HEK293 (cell line): Measurements from ENCODE around the gene MCM6.

Source experiments
- REST ChIP-seq: fragments of 450-650 bp; formaldehyde crosslinking; IDR thresholded peaks from 2 replicates; pipeline ENCODE4 v1.5.1; 2016; ENCODE audit warnings: missing biosample characterization, missing genetic modification characterization
- ZBTB1 ChIP-seq: fragments of 450-650 bp; formaldehyde crosslinking; IDR thresholded peaks from 2 replicates; pipeline ENCODE4 v1.5.1; 2016; ENCODE audit warnings: missing biosample characterization, missing genetic modification characterization
- ZBTB21 ChIP-seq: fragments of 450-650 bp; formaldehyde crosslinking; IDR thresholded peaks from 2 replicates; pipeline ENCODE4 v1.5.1; 2017; ENCODE audit warnings: missing biosample characterization, missing genetic modification characterization
- ZNF112 ChIP-seq: fragments of 450-650 bp; formaldehyde crosslinking; IDR thresholded peaks from 2 replicates; pipeline ENCODE4 v1.5.0; 2017; ENCODE audit warnings: missing biosample characterization, missing genetic modification characterization
- ZNF24 ChIP-seq: fragments of 450-650 bp; formaldehyde crosslinking; IDR thresholded peaks from 2 replicates; pipeline ENCODE4 v1.5.1; 2016; ENCODE audit warnings: missing biosample characterization, missing genetic modification characterization
- TF ChIP-seq, protein P1 (sequence below): fragments of 450-650 bp; formaldehyde crosslinking; IDR thresholded peaks from 2 replicates; pipeline ENCODE4 v1.5.1; 2016; ENCODE audit warnings: missing biosample characterization, missing genetic modification characterization
- TF ChIP-seq, protein P2 (sequence below): fragments of 450-650 bp; formaldehyde crosslinking; IDR thresholded peaks from 2 replicates; pipeline ENCODE4 v1.5.1; 2016; ENCODE audit warnings: missing biosample characterization, missing genetic modification characterization, low read depth
- TF ChIP-seq, protein P3 (sequence below): fragments of 450-650 bp; formaldehyde crosslinking; IDR thresholded peaks from 2 replicates; pipeline ENCODE4 v1.5.1; 2016; ENCODE audit warnings: missing biosample characterization, missing genetic modification characterization, low read depth

- TF ChIP-seq ZBTB21 (tag by site-specific recombination) (no peak), ZNF24 (no peak), REST (tag by site-specific recombination) (no peak), ZBTB1 (no peak), ZNF112 (tag by site-specific recombination) (no peak)
- TF ChIP-seq, protein P1, sequence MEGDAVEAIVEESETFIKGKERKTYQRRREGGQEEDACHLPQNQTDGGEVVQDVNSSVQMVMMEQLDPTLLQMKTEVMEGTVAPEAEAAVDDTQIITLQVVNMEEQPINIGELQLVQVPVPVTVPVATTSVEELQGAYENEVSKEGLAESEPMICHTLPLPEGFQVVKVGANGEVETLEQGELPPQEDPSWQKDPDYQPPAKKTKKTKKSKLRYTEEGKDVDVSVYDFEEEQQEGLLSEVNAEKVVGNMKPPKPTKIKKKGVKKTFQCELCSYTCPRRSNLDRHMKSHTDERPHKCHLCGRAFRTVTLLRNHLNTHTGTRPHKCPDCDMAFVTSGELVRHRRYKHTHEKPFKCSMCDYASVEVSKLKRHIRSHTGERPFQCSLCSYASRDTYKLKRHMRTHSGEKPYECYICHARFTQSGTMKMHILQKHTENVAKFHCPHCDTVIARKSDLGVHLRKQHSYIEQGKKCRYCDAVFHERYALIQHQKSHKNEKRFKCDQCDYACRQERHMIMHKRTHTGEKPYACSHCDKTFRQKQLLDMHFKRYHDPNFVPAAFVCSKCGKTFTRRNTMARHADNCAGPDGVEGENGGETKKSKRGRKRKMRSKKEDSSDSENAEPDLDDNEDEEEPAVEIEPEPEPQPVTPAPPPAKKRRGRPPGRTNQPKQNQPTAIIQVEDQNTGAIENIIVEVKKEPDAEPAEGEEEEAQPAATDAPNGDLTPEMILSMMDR (tag by site-specific recombination), result no peak
- TF ChIP-seq, protein P2, sequence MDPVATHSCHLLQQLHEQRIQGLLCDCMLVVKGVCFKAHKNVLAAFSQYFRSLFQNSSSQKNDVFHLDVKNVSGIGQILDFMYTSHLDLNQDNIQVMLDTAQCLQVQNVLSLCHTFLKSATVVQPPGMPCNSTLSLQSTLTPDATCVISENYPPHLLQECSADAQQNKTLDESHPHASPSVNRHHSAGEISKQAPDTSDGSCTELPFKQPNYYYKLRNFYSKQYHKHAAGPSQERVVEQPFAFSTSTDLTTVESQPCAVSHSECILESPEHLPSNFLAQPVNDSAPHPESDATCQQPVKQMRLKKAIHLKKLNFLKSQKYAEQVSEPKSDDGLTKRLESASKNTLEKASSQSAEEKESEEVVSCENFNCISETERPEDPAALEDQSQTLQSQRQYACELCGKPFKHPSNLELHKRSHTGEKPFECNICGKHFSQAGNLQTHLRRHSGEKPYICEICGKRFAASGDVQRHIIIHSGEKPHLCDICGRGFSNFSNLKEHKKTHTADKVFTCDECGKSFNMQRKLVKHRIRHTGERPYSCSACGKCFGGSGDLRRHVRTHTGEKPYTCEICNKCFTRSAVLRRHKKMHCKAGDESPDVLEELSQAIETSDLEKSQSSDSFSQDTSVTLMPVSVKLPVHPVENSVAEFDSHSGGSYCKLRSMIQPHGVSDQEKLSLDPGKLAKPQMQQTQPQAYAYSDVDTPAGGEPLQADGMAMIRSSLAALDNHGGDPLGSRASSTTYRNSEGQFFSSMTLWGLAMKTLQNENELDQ, result no peak
- TF ChIP-seq, protein P3, sequence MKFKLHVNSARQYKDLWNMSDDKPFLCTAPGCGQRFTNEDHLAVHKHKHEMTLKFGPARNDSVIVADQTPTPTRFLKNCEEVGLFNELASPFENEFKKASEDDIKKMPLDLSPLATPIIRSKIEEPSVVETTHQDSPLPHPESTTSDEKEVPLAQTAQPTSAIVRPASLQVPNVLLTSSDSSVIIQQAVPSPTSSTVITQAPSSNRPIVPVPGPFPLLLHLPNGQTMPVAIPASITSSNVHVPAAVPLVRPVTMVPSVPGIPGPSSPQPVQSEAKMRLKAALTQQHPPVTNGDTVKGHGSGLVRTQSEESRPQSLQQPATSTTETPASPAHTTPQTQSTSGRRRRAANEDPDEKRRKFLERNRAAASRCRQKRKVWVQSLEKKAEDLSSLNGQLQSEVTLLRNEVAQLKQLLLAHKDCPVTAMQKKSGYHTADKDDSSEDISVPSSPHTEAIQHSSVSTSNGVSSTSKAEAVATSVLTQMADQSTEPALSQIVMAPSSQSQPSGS (tag by site-specific recombination), result no peak
These were observed 61.0 kb downstream of the MCM6 start for GRCh38 chr2:135815269-135815668.
